Heart right ventricle (tissue), 16 donors: ENCODE results near the gene SH2D3C. TPM values are rescaled to one million over a fixed set of nuclear protein-coding genes. Genes with fewer than 3 reads are reported as not detected.

Source experiments
- ATAC-seq, 8 donors: fragments of 200-7000 bp; cut with Tn5 transposase; one replicate each; pipeline ENCODE4 v1.9.1; 2020; ENCODE audit warnings: mild to moderate bottlenecking in 8 of 8, moderate library complexity in 8 of 8, moderate number of reproducible peaks in 1 of 8
- DNase-seq, 2 donors: peaks; one replicate each; pipeline ENCODE4 v3.0.0-alpha.2; 2020
- H3K27ac ChIP-seq, 10 donors: fragments of 200-600 bp; sonication (generic) in 2 of 10; one replicate each; pipeline versions ENCODE4 v1.5.0 to v1.8.0; 2020 to 2022; ENCODE audit warnings: mild to moderate bottlenecking in 3 of 10
- H3K27me3 ChIP-seq, 7 donors: fragments of 200-600 bp; one replicate each; pipeline ENCODE4 v1.8.0; 2021 to 2022; ENCODE audit warnings: mild to moderate bottlenecking in 2 of 7
- H3K36me3 ChIP-seq, 9 donors: fragments of 200-600 bp; sonication (generic) in 1 of 9; one replicate each; pipeline versions ENCODE4 v1.5.0 to v1.8.0; 2020 to 2022; ENCODE audit warnings: mild to moderate bottlenecking in 2 of 9
- H3K4me1 ChIP-seq, 9 donors: fragments of 200-600 bp; sonication (generic) in 1 of 9; one replicate each; pipeline versions ENCODE4 v1.5.0 to v1.8.0; 2020 to 2022; ENCODE audit warnings: mild to moderate bottlenecking in 4 of 9
- H3K4me3 ChIP-seq, 10 donors: fragments of 200-600 bp; sonication (generic) in 2 of 10; one replicate each; pipeline versions ENCODE4 v1.5.0 to v1.8.0; 2020 to 2022; ENCODE audit warnings: mild to moderate bottlenecking in 7 of 10, moderate library complexity in 2 of 10
- H3K9me3 ChIP-seq, 11 donors: fragments of 200-600 bp in 10 of 11; sonication (generic) in 2 of 11; one replicate each; pipeline versions ENCODE4 v1.5.0 to v1.8.0; 2013 to 2022; ENCODE audit warnings: mild to moderate bottlenecking in 2 of 11, control low read depth in 1 of 11, moderate library complexity in 1 of 11
- WGBS, 2 donors: extraction: QIAGEN DNeasy Blood & Tissue Kit; methylation state at CpG; one replicate each; pipeline ENCODE4 v1.1.7; 2013; ENCODE audit warnings: inconsistent platforms in 1 of 2; 5-methylcytosine and 5-hydroxymethylcytosine counted together
- intact Hi-C, 10 donors: fragments of 100-400 bp; cut with DNase I; formaldehyde crosslinking; loops; one replicate each; pipeline versions ENCODE4 v1.11.1 to v1.14.2; 2022
- polyA plus RNA-seq, 2 donors: library from polyadenylated mRNA; stranded (reverse); fragments of 200-250 nt; gene quantifications; one replicate each; pipeline ENCODE4 v1.2.3, GENCODE V29; 2013
- total RNA-seq, 10 donors: library from RNA; stranded (reverse); fragmentation: NEBNext Ultra II Directional in 3 of 10; extraction: Animal tissue kit (Norgen Biotek cat#: 25700) in 3 of 10; gene quantifications; one replicate each; pipeline versions ENCODE4 v1.2.1 to v1.2.4, GENCODE V29; 2021 to 2023
- TF ChIP-seq, protein P1 (sequence below), 9 donors: fragments of 200-600 bp; sonication (generic) in 2 of 9; IDR thresholded peaks; one replicate each; pipeline versions ENCODE4 v1.5.0 to v1.8.0; 2021 to 2022; ENCODE audit warnings: antibody characterized with exemption in 9 of 9, mild to moderate bottlenecking in 5 of 9, moderate library complexity in 1 of 9
- donor health status: Arrhythmogenic right ventricular cardiomyopathy.
- donor health status: ischemic (EF 13 %, LVEDD 7.1; RV severe dilation, severe dysfunction).
- donor health status: healthy with polysubstance abuse.
- donor health status: DM: no; HTN: yes; CAD: no.
- donor health status: DM: no; HTN: no; CAD: no.
- donor health status: ischemic (EF 25% LVEDD 6.9; RV normal size, moderate dysfunction).
- donor health status: ischemic (EF 25% LVEDD 5.7; RV mildly dilated, moderate dysfunction).
- donor health status: healthy.
- donor health status: DM: yes; HTN: yes; CAD: no.
- donor health status: Ischemic cardiomyopathy.
- donor health status: ischemic (EF 35%, LVEDD 5.7; RV mildly dilated, moderate dysfunction).
- donor health status: nonischemic (EF 11% LVEDD 7.7; RV severe dilation, severe dysfunction).
- donor health status: DM: yes; HTN: yes; CAD: no.
- donor health status: PGD.
- donor health status: ischemic (EF 29% LVEDD 5.4; RV normal size, mild dysfunction).
- donor health status: nonischemic (EF 23%, LVEDD 6.1; RV moderate dilation, normal function).

Gene SH2D3C
- total and polyA plus RNA-seq, 12 donors = 10.9 to 36.7 (median 18.8) TPM

GRCh38 chr9:127744398-127745110 is 33.9 kb downstream of the SH2D3C start:
- intact Hi-C loops = loop anchor here in 3 of 10 donors (5.0 kb wide), 2 partner anchors 38 to 128 kb away; no protein-coding TSS in a partner anchor
- no peak overlapping the region for H3K4me3 ChIP-seq
- no peaks in the 10 kb centered on the region for H3K9me3 ChIP-seq
- 90 to 91% methylated on average over 19 of the region's 19 CpGs for WGBS, 2 donors
- DNase-seq = no peak
- H3K27ac ChIP-seq = peak overlapping the region in 1 of 10 donors; percentile 9
- ATAC-seq = no peak
- TF ChIP-seq, protein P1, sequence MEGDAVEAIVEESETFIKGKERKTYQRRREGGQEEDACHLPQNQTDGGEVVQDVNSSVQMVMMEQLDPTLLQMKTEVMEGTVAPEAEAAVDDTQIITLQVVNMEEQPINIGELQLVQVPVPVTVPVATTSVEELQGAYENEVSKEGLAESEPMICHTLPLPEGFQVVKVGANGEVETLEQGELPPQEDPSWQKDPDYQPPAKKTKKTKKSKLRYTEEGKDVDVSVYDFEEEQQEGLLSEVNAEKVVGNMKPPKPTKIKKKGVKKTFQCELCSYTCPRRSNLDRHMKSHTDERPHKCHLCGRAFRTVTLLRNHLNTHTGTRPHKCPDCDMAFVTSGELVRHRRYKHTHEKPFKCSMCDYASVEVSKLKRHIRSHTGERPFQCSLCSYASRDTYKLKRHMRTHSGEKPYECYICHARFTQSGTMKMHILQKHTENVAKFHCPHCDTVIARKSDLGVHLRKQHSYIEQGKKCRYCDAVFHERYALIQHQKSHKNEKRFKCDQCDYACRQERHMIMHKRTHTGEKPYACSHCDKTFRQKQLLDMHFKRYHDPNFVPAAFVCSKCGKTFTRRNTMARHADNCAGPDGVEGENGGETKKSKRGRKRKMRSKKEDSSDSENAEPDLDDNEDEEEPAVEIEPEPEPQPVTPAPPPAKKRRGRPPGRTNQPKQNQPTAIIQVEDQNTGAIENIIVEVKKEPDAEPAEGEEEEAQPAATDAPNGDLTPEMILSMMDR (IDR thresholded peaks at IDR 0.05) = no peak
- no peaks in the 10 kb centered on the region for H3K27me3 ChIP-seq
- peaks cover 2 to 40% (median 21%) of the 10 kb centered on the region in 9 donors for H3K4me1 ChIP-seq
- H3K36me3 ChIP-seq = peaks cover 0 to 100% (median 14%) of the 10 kb centered on the region in 9 donors

DNA sequence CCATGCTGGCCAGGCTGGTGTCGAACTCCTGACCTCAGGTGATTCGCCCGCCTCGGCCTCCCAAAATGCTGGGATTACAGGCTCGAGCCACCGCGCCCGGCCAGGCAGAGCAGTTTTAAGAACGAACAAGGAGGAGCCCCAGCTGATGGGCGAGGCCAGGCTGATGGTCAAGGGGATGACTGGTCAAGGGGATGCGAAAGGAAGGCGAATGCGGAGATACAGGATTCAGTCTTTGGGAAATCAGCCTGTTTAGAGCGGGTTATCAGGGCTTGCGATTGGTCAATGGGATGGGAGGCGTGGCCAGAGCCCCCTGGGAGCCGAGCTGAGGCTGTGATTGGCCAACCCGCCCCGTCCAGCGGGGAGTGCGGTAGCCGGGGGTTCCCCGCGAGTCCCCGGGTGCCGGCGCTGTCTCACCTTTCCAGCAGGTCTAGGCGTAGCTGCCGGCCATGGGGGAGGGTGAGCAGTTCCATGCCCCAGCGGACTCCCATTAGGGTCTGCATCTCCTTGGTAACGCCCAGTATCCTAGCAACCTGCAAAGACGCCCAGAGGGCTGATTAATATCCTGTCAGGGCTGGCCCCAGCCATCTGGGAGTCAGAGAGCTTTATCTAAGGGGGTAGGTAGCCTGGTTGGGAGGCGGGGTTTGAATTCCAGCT is 35.9 kb downstream of the SH2D3C start:
- 42 to 56% methylated on average over 33 of the region's 33 CpGs for WGBS, 2 donors
- DNase-seq (no peak), ATAC-seq (peak in 4 of 8 donors; percentile 11 to 54 (median 30))
- Histone ChIP-seq H3K27ac (peak overlapping the region in 4 of 10 donors; percentile 4 to 65 (median 28)), H3K4me1 (peaks cover 2 to 40% (median 21%) of the 10 kb centered on the region in 9 donors), H3K9me3 (no peaks in the 10 kb centered on the region), H3K27me3 (no peaks in the 10 kb centered on the region), H3K4me3 (peak overlapping the region in 9 of 10 donors; percentile 18 to 51 (median 41)), H3K36me3 (peaks cover 0 to 100% (median 4%) of the 10 kb centered on the region in 9 donors)
- TF ChIP-seq, protein P1 (IDR thresholded peaks at IDR 0.05) = no peak
- intact Hi-C loops = loop anchor here in 2 of 10 donors (5.0 kb wide), 2 partner anchors 40 to 130 kb away; no protein-coding TSS in a partner anchor

DNA sequence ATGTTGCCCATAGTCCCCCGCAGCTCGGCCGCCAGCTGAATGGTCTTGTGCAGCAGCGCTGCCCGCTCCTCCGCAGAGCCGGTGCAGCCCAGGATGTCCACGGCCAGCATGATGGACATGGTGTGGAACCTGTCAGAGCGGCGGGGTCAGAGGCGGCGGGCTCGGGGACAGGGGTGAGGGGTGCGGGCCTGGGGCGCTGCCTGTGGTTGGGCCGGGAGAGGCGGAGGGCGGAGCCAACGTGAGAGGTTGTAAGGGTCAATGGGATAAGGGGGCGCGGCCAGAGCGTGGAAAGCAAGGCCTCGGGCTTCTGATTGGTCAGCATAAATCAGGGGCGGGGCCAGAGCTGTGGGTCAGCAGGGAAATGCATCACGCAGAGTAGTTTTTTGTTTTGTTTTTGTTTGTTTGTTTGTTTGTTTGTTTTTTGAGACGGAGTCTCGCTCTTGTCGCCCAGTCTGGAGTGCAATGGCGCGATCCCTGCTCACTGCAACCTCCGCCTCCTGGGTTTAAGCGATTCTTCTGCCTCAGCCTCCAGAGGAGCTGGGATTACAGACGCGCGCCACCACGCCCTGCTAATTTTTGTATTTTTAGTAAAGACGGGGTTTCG is 36.5 kb downstream of the SH2D3C start:
- WGBS, 2 donors = 41 to 64% methylated on average over 38 of the region's 38 CpGs
- H3K36me3 ChIP-seq = peaks cover 0 to 93% (median 4%) of the 10 kb centered on the region in 9 donors
- DNase-seq (peak; percentile 76 to 80), ATAC-seq (peak; percentile 16 to 92 (median 74))
- H3K9me3 ChIP-seq = no peaks in the 10 kb centered on the region
- peaks cover 2 to 45% (median 21%) of the 10 kb centered on the region in 9 donors for H3K4me1 ChIP-seq
- TF ChIP-seq, protein P1 (IDR thresholded peaks at IDR 0.05) = no peak
- H3K27ac ChIP-seq = peak overlapping the region in 7 of 10 donors; percentile 4 to 65 (median 30)
- H3K27me3 ChIP-seq = no peaks in the 10 kb centered on the region
- intact Hi-C loops = loop anchor here in 2 of 10 donors (5.0 kb wide), 2 partner anchors 40 to 130 kb away; no protein-coding TSS in a partner anchor
- peak overlapping the region in 9 of 10 donors; percentile 18 to 51 (median 41) for H3K4me3 ChIP-seq
